Endothelial cell of umbilical vein (primary cell): ENCODE results near the gene KDM7A. TPM values are rescaled to one million over a fixed set of nuclear protein-coding genes. Genes with fewer than 3 reads are reported as not detected.

Experiments used
- BruUV-seq: library from RNA; stranded (reverse); fragments of 400-500 nt; replicated peaks from 2 replicates; lab custom pipeline; 2021; lab: Mats Ljungman, UMichigan
- CTCF ChIA-PET: fragments of 300-600, 350-600 bp; sonication (Branson Sonifier 250); formaldehyde crosslinking; loops from one replicate; lab custom pipeline; 2021; ENCODE audit warnings: antibody characterized with exemption, inconsistent platforms; lab: Charles Lee
- POLR2A ChIA-PET: fragments of 300-600, 350-600 bp; sonication (Branson Sonifier 250); formaldehyde crosslinking; loops from one replicate; lab custom pipeline; 2021; ENCODE audit warnings: antibody characterized with exemption, inconsistent platforms; lab: Charles Lee
- DNase-seq: peaks from one replicate; pipeline ENCODE4 v3.0.0-alpha.2; 2011; ENCODE audit warnings: low read depth, low spot score
- FAIRE-seq: peaks from 2 replicates; lab custom pipeline; 2011; peaks lifted over from hg19 to GRCh38; lab: Jason Lieb, UNC
- H2AFZ ChIP-seq: 2 replicates; pipeline ENCODE4 v1.6.0; 2012; ENCODE audit warnings: low read depth, low read length, control low read depth, inconsistent platforms
- H3K27ac ChIP-seq: 2 replicates; pipeline ENCODE4 v1.5.1; 2011; ENCODE audit warnings: low read depth, mild to moderate bottlenecking, control low read depth, low read length, moderate library complexity; ENCODE audit not compliant: insufficient read depth
- H3K27me3 ChIP-seq, 2 experiments: 2 replicates each; pipeline versions ENCODE4 v1.6.0 to v1.6.1; 2011; ENCODE audit warnings: low read length in 2 of 2, mixed read lengths in 1 of 2; ENCODE audit not compliant: control insufficient read depth in 2 of 2, insufficient read depth in 2 of 2
- H3K36me3 ChIP-seq, 2 experiments: 2 replicates in 1 of 2; 3 replicates in 1 of 2; pipeline ENCODE4 v1.5.1; 2011; ENCODE audit warnings: low read length in 2 of 2, mild to moderate bottlenecking in 1 of 2, moderate library complexity in 1 of 2; ENCODE audit not compliant: control insufficient read depth in 2 of 2, insufficient read depth in 2 of 2; ENCODE audit errors: extremely low read depth in 1 of 2
- H3K4me1 ChIP-seq: 3 replicates; pipeline ENCODE4 v1.5.1; 2011; ENCODE audit warnings: mild to moderate bottlenecking, low read length; ENCODE audit not compliant: control insufficient read depth, insufficient read depth; ENCODE audit errors: extremely low read depth
- H3K4me2 ChIP-seq: 2 replicates; pipeline ENCODE4 v1.6.1; 2011; ENCODE audit warnings: low read length, control low read depth, mixed read lengths; ENCODE audit not compliant: insufficient read depth
- H3K4me3 ChIP-seq, 3 experiments: fragments of 200-600 bp in 1 of 3; sonication (generic), shearing (Covaris generic) in 1 of 3; replicated peaks in 1 of 3; 2 replicates each; pipeline ENCODE4 v1.5.1; 2011 to 2016; ENCODE audit warnings: control low read depth in 3 of 3, low read length in 3 of 3, mild to moderate bottlenecking in 2 of 3, inconsistent platforms in 1 of 3, low read depth in 1 of 3, moderate library complexity in 1 of 3; ENCODE audit not compliant: insufficient read depth in 1 of 3
- H3K79me2 ChIP-seq: 2 replicates; pipeline ENCODE4 v1.6.0; 2012; ENCODE audit warnings: low read length, inconsistent platforms; ENCODE audit not compliant: control insufficient read depth, insufficient read depth
- H3K9ac ChIP-seq: replicated peaks from 2 replicates; pipeline ENCODE3; 2011; ENCODE audit warnings: low read length, control low read depth; ENCODE audit not compliant: insufficient read depth; ENCODE audit errors: extremely low read depth
- H3K9me1 ChIP-seq: replicated peaks from 3 replicates; pipeline ENCODE4 v1.6.0; 2011; ENCODE audit warnings: mild to moderate bottlenecking, low read length; ENCODE audit not compliant: control insufficient read depth, insufficient read depth; ENCODE audit errors: extremely low read depth
- H3K9me3 ChIP-seq: replicated peaks from 2 replicates; pipeline ENCODE4 v1.5.1; 2012; ENCODE audit warnings: low read length, inconsistent platforms; ENCODE audit not compliant: control insufficient read depth, insufficient read depth
- H4K20me1 ChIP-seq: replicated peaks from 2 replicates; pipeline ENCODE3; 2011; ENCODE audit warnings: mild to moderate bottlenecking, low read length; ENCODE audit not compliant: control insufficient read depth, insufficient read depth; ENCODE audit errors: extremely low read depth
- EZH2 ChIP-seq: IDR thresholded peaks from 2 replicates; pipeline ENCODE4 v1.6.1; 2012; ENCODE audit warnings: borderline replicate concordance, low read depth, mild to moderate bottlenecking, moderate library complexity, low read length, inconsistent platforms; ENCODE audit not compliant: severe bottlenecking
- FOS ChIP-seq: IDR thresholded peaks from 2 replicates; pipeline ENCODE4 v1.6.1; 2011; ENCODE audit warnings: mild to moderate bottlenecking, low read length, moderate library complexity, borderline replicate concordance; ENCODE audit not compliant: insufficient read depth
- GATA2 ChIP-seq: IDR thresholded peaks from 2 replicates; pipeline ENCODE4 v1.7.0; 2011; ENCODE audit warnings: low read depth, mild to moderate bottlenecking, moderate library complexity, mixed read lengths, low read length; ENCODE audit not compliant: insufficient read length, insufficient read depth
- JUN ChIP-seq: IDR thresholded peaks from 2 replicates; pipeline ENCODE4 v1.6.1; 2011; ENCODE audit warnings: borderline replicate concordance, low read depth; ENCODE audit not compliant: insufficient read length, insufficient read depth
- MYC ChIP-seq: IDR thresholded peaks from one replicate; pipeline ENCODE4 v1.6.1; 2011; ENCODE audit warnings: mild to moderate bottlenecking, low read depth, low read length
- POLR2A ChIP-seq: IDR thresholded peaks from 2 replicates; pipeline ENCODE4 v1.6.1; 2012; ENCODE audit warnings: low read depth, mild to moderate bottlenecking, control low read depth, low read length
- POLR2AphosphoS5 ChIP-seq: IDR thresholded peaks from 2 replicates; pipeline ENCODE4 v1.6.1; 2012; ENCODE audit warnings: low read depth, mild to moderate bottlenecking, control low read depth, low read length, moderate library complexity; ENCODE audit not compliant: insufficient read depth
- dilution Hi-C: fragments of 300-500 bp; cut with MboI; formaldehyde crosslinking; loops from one replicate; pipeline ENCODE4 v1.15.0; 2019; ENCODE audit warnings: low sequenced_read_pairs; ENCODE audit not compliant: extremely low pct_ligation_motif_present
- intact Hi-C: fragments of 100-400 bp; cut with micrococcal nuclease; formaldehyde crosslinking; loops from one replicate; pipeline ENCODE4 v1.10.0; 2022
- polyA plus RNA-seq, 4 experiments: library from polyadenylated mRNA; depleted of rRNA in 3 of 4; stranded (reverse) in 3 of 4; unstranded in 1 of 4; fragments of >200 nt; gene quantifications; 2 replicates each; pipeline versions ENCODE4 v1.2.1 to v1.2.3, GENCODE V29; 2011 to 2012; ENCODE audit warnings: missing spikeins in 1 of 4
- total RNA-seq: library from RNA; stranded (reverse); gene quantifications from 2 replicates; pipeline ENCODE4 v1.2.3, GENCODE V29; 2021
- TF ChIP-seq, protein P1 (sequence below): IDR thresholded peaks from 2 replicates; pipeline ENCODE4 v1.6.1; 2011; ENCODE audit not compliant: insufficient read depth, insufficient read length
- TF ChIP-seq, protein P2 (sequence below), 2 donors: IDR thresholded peaks; 1 replicate in 1 of 2; 2 replicates in 1 of 2; pipeline ENCODE4 v1.5.1; 2011; ENCODE audit warnings: low read length in 2 of 2, mild to moderate bottlenecking in 2 of 2, moderate library complexity in 2 of 2, control low read depth in 1 of 2, inconsistent platforms in 1 of 2, low read depth in 1 of 2; ENCODE audit not compliant: insufficient read depth in 1 of 2; ENCODE audit errors: extremely low read depth in 1 of 2

The KDM7A gene
- total and polyA plus RNA-seq, 2 donors (not counting 3 experiments of a cell fraction or from before 2014, with no cell fraction given) = 2.4 to 7.3 TPM

DNA sequence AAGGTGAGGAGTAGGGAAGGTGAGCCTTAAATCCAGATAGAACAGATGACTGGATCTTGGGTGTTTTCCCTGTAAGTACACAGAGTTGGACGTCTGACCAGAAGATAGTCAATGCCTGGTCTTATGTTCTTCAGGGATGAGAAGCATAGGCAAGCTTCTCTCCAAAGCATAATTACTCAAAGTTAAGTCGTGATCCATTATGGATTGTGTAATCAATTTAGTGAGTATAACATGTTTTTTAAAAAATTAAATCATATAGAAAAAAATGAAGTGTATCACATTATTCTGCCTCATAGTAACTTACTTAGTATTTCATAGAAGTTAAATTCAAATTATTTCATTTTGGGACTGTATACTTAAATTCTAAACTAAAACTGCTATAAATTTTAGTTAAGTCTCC lies 39.7 kb downstream of the KDM7A start:
- DNase-seq (no peak), FAIRE-seq (no peak)
- ChIA-PET POLR2A (no interaction called here), CTCF (no interaction called here)
- H3K27ac ChIP-seq = no peak overlapping the region
- no peak overlapping the region for H3K4me2 ChIP-seq
- no peaks in the 10 kb centered on the region for H3K36me3 ChIP-seq
- H3K27me3 ChIP-seq = no peaks in the 10 kb centered on the region
- H3K79me2 ChIP-seq = no peaks in the 10 kb centered on the region
- no peaks in the 10 kb centered on the region for H3K9me3 ChIP-seq
- no peaks in the 10 kb centered on the region for H4K20me1 ChIP-seq
- no peak overlapping the region for H3K9ac ChIP-seq
- BruUV-seq = no TSS peak
- no peaks in the 10 kb centered on the region for H3K4me1 ChIP-seq
- no peaks in the 10 kb centered on the region for H3K9me1 ChIP-seq
- TF ChIP-seq MYC (no peak), GATA2 (no peak), JUN (no peak), POLR2A (no peak), FOS (no peak), POLR2AphosphoS5 (no peak), EZH2 (no peak)
- TF ChIP-seq, protein P1, sequence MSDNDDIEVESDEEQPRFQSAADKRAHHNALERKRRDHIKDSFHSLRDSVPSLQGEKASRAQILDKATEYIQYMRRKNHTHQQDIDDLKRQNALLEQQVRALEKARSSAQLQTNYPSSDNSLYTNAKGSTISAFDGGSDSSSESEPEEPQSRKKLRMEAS = no peak
- TF ChIP-seq, protein P2, sequence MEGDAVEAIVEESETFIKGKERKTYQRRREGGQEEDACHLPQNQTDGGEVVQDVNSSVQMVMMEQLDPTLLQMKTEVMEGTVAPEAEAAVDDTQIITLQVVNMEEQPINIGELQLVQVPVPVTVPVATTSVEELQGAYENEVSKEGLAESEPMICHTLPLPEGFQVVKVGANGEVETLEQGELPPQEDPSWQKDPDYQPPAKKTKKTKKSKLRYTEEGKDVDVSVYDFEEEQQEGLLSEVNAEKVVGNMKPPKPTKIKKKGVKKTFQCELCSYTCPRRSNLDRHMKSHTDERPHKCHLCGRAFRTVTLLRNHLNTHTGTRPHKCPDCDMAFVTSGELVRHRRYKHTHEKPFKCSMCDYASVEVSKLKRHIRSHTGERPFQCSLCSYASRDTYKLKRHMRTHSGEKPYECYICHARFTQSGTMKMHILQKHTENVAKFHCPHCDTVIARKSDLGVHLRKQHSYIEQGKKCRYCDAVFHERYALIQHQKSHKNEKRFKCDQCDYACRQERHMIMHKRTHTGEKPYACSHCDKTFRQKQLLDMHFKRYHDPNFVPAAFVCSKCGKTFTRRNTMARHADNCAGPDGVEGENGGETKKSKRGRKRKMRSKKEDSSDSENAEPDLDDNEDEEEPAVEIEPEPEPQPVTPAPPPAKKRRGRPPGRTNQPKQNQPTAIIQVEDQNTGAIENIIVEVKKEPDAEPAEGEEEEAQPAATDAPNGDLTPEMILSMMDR (IDR thresholded peaks at IDR 0.05; ENCODE audit: extremely low read depth in 1 of 2, insufficient read depth in 1 of 2, low read depth in 1 of 2, low read length in 2 of 2) = no peak
- H2AFZ ChIP-seq = no peak overlapping the region
- intact Hi-C loops (no loop called here), dilution Hi-C loops (no loop called here)
- H3K4me3 ChIP-seq = no peak overlapping the region
